NCI-H2029 treated with DMSO at 0.1 percent for 48 hours (cell line): ENCODE measurements around the gene RAB12.

ENCODE experiments used
- DNase-seq: peaks from one replicate; lab custom pipeline; 2025; lab: John Stamatoyannopoulos, UW

RAB12 gene

DNA sequence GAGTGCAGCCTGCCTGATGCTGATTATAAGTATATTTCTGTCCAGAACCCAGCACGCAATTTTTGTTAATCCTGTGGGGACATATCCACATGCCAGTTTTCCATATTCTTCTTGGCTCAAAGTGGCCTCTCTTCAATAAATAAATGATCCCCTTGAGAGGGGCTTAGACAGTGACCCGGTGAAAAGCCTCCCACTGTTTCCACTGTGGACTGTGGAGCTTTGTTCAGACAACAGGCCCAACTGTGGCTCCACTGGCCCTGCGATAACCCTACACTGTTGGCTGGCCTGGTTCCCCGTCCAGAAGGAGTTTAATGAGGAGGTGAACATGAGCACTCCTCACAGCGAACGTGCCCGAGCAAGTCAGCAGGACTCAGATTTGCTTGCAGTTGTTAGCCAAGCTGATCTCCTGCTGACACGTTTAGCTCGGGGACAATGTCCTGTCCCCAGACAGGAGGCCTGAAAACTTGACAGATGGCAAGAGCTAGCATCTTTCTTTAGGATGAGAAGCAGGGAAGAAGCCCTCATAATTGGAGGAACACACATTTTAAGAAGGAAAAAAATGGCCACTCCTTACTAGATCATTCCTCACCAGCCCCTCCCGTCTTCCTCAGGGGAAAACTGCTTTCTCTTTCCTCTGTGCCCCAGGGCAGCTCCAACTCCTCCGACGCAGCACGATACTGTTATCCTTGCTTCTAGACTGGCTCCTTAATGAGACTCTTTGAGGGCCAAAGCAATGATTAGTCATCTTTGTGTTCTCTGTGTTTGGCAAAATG lies 76.1 kb downstream of the RAB12 start:
- no peak for DNase-seq

DNA sequence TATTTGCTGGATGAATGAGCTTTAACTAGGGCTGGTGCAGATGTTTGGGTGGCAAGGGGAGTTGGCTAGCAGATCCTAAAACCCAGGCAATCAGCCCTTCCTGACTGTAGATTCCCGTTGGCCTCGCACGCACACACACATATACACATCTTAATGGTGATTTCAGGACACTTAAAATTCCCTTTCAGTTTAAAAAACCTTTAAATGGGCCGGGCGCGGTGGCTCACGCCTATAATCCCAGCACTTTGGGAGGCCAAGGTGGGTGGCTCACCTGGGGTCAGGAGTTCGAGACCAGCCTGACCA lies 76.6 kb downstream of the RAB12 start:
- DNase-seq = no peak

DNA sequence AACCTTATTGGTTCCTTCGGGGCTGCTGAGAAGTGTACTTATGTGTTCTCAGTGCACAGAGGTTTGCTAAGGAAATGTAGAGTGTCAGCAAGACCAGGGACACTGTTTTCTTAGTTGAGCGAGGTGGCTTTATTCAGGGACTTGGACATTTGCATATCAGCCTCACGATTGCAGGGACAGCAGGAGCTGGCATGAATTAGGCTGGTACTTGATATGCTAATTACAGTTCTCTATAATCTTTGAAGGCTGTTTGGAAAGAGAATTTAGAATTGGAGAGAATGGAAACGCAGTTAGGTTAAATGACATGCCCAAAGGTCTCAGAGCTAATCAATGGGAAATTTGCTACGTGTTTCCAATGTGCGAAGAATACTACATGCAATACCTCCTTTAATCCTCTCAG lies 77.4 kb downstream of the RAB12 start:
- no peak for DNase-seq

DNA sequence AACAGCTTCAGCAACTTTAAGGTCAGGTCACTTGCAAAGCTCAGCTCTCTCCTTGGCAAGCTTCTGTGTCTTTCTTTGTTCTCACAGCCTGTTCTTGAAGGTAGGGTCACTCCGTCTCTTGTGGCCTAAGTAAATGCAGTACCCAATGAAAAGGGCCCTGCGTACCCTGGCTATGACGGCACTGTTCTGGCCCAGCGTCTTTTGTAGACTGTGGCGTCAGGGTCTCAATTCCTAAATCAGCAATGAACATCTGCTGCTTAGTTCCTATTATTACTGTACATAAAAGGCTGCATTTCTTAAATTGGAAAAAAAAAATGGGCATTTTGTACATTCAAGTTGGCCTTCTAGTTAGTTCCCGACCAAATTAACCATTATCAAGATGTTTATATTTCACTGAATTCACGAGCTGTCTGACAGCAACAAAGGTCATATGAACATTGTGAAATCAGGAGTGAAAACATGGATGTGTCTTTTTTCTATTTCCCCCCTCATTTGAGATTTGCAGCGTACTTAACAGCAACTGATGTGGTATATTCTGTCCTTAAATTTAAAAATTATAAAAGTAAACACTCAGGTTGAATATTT lies 79.1 kb downstream of the RAB12 start:
- DNase-seq = no peak

DNA sequence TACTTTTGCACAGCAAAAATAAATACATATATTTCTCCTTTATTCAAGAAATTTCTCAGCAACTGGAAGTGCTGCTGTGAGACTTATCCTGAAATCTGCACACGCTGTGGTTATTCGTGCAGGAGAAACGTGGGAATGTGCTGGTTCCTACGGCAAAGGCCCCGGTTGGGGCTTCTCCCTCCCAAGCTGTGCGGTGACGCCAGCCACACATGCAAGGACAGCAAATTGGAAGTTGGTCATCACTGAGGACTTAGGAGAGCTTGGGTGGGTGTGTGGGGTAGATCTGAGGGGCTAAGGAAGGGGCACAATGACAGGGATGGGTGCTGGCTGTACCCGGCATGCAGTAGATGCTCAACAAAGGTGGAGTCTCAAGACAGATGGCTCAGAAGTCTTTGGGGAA lies 79.6 kb downstream of the RAB12 start:
- no peak for DNase-seq
